Brain pericyte (primary cell): Measurements from ENCODE around the gene UBE2Z.

Source experiments
- DNase-seq: peaks from one replicate; pipeline ENCODE4 v3.0.0-alpha.2; 2012; ENCODE audit warnings: low read depth, low spot score

Gene UBE2Z

GRCh38 chr17:48960834-48961515, 52.8 kb downstream of the UBE2Z start:
- no peak for DNase-seq

GRCh38 chr17:48961516-48962233, 53.5 kb downstream of the UBE2Z start:
- DNase-seq: no peak

GRCh38 chr17:48970224-48970623, 62.0 kb downstream of the UBE2Z start:
- no peak for DNase-seq

- DNase-seq: no peak
Measured at GRCh38 chr17:48970865-48971687, 62.9 kb downstream of the UBE2Z start.

GRCh38 chr17:48972749-48973097, 64.5 kb downstream of the UBE2Z start:
- DNase-seq: no peak

GRCh38 chr17:48973806-48974205, 65.6 kb downstream of the UBE2Z start:
- no peak for DNase-seq
